GM18867 (cell line): ENCODE measurements around the gene DCAF10.
A peak's percentile ranks its signal among the peaks of the same experiment; 100 is the strongest.
"Not testable (repeated sequence)": the region's sequence is repeated elsewhere in the genome, so short reads cannot be mapped to it uniquely, and the experiment has no call there.

Experiments
- ATAC-seq: cut with Tn5 transposase; IDR thresholded peaks from one replicate; pipeline ENCODE4 v1.9.1; 2021; ENCODE audit warnings: mild to moderate bottlenecking, moderate library complexity; ENCODE audit not compliant: unreplicated experiment

DCAF10 gene, protein sequence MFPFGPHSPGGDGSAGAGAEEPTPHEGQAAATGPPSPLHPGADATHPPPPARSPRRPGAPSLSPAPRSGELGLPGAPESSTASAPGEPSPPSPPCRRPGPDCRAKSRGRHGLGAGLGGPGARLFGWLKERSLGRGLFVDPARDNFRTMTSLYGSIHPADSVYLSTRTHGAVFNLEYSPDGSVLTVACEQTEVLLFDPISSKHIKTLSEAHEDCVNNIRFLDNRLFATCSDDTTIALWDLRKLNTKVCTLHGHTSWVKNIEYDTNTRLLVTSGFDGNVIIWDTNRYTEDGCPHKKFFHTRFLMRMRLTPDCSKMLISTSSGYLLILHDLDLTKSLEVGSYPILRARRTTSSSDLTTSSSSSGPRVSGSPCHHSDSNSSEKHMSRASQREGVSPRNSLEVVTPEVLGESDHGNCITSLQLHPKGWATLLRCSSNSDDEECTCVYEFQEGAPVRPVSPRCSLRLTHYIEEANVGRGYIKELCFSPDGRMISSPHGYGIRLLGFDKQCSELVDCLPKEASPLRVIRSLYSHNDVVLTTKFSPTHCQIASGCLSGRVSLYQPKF

DNA sequence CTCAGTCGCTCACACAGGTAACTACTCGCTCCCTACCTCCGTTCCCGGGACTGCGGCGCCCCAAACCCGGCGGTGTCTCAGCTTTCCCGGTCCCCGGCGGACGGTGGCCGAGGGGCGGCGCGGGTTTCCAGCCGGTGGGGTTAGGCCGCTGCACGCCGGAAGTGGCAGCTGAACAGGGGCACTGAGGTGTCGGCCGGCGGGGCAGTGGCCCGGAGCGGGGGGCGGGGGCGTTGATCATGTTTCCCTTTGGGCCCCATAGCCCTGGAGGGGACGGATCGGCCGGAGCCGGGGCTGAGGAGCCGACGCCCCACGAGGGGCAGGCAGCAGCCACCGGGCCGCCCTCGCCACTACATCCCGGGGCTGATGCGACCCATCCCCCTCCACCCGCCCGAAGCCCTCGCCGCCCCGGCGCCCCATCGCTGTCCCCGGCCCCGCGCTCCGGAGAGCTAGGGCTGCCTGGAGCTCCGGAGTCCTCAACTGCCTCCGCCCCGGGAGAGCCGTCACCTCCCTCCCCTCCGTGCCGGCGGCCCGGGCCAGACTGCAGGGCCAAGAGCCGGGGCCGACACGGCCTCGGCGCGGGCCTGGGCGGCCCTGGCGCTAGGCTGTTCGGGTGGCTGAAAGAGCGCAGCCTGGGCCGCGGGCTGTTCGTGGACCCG lies at the start of gene DCAF10:
TSS of gene DCAF10 (plus strand) at position 167 of the 656 bp plus-strand sequence. CDS start at position 237, 70 bp downstream.
- peak; percentile 69 for ATAC-seq

DNA sequence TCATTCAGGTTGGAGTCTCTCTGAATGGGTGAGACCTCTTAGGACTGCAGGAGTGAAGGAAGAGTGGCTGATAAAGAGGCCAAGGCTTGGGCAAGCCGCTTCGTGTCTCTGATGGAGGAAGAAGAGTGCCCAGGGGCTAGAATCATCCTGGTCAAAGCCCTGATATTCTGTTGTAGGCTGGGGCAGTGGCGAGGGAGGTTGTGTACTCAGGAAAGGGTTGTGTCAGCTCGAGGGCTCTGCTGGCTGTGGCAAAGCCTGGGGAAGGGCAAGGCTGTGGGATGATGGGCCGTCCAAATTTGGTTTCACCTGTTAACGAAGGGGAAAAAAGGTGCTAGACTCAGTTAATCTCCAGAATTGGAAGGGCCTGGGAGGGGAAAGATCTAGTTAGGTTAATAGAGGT lies 49.4 kb upstream of the DCAF10 start:
- ATAC-seq: no peak

DNA sequence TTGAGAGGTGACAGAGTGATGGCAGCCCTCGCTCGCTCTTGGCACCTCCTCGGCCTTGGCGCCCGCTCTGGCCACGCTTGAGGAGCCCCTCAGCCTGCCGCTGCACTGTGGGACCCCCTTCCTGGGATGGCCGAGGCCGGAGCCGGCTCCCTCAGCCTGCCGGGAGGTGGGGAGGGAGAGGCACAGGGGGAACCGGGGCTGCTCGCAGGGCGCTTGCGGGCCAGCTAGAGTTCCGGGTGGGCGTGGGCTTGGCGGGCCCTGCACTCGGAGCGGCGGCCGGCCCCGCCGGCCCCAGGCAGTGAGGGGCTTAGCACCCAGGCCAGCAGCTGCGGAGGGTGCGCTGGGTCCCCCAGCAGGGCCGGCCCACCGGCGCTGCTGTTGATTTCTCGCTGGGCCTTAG lies 48.9 kb upstream of the DCAF10 start:
- not testable (repeated sequence) for ATAC-seq

GRCh38 chr9:37752112-37752511 lies 48.5 kb upstream of the DCAF10 start:
- not testable (repeated sequence) for ATAC-seq

- no peak for ATAC-seq
Observed at GRCh38 chr9:37752642-37753488, 47.7 kb upstream of the DCAF10 start.

DNA sequence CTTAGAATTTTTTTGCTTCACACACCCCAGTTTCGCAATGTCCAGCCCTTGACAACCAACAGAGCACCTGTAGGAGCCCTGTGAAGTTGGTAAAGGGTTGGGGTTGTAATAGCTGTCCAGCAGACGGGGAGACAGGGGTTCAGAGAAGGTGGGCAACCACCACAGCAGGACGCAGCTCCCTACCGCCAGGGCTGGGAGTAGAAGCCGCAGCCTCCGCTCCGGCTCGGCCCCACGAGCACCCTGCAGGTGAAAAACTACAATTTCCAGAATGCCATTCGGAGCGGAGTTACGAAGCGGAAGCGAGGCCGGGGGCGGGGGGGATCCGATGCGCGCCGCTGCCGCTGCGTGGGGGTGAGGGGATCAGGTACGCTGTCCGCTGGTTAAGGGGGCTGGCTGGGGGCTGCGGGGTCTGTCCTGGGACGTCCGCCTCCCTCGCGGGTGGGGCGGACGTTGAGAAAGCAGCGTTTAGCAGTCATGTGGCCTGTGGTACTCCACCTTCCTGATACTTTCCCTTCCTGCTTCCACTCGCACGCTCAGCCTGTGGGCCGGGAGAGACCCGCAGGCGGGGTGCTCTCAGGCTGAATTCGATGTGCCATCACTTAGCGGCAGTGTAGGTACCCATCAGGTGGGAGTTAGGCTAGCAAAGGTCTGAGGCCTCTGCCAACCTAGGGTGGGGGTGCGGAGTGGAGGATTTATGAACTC lies 47.0 kb upstream of the DCAF10 start, which contains the start of gene TRMT10B:
TSS of gene TRMT10B (plus strand) at position 317 of the 702 bp plus-strand sequence. CDS start 8,127 bp downstream, outside the sequence.
- peak; percentile 91 for ATAC-seq

DNA sequence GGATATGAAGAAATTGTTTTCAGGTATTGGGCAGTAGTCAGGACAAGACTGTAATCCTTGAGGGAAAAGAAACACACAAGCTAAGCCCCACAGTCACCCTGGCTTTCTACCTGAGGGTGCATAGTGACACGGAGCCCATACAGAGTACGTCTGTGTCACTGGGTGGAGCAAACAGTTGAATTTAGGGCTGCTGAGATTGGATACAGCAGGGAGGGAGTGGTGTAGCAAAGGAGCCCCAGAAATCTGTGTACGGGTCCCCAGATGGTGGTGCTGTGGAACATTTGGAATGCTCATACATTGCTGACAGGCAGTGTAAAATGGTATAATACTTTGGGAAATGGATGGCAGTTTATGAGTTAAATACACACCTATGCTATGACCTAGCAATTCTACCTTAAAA lies 41.9 kb upstream of the DCAF10 start:
- ATAC-seq: no peak

- no peak for ATAC-seq
Observed at GRCh38 chr9:37760416-37761161, 40.0 kb upstream of the DCAF10 start.

DNA sequence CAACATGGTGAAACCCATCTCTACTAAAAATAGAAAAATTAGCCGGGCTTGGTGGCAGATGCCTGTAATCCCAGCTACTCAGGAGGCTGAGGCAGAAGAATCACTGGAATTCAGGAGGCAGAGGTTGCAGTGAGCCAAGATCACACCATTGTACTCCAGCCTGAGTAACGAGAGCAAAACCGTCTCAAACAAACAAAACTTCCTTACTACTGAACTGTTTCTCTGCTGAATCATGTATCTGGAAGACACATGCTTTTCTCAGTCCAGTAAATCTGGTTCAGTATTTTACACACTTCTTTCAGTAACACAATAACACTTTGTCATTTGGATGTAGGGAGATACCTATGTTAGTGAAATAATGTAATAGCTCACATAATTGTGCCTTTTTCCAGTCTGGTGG lies 39.1 kb upstream of the DCAF10 start:
- ATAC-seq: no peak

DNA sequence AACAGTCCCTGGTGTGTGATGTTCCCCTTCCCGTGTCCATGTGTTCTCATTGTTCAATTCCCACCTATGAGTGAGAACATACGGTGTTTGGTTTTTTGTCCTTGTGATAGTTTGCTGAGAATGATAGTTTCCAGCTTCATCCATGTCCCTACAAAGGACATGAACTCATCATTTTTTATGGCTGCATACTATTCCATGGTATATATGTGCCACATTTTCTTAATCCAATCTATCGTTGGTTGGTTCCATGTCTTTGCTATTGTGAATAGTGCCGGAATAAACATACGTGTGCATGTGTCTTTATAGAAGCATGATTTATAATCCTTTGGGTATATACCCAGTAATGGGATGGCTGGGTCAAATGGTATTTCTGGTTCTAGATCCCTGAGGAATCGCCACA lies 35.3 kb upstream of the DCAF10 start:
- not testable (repeated sequence) for ATAC-seq

DNA sequence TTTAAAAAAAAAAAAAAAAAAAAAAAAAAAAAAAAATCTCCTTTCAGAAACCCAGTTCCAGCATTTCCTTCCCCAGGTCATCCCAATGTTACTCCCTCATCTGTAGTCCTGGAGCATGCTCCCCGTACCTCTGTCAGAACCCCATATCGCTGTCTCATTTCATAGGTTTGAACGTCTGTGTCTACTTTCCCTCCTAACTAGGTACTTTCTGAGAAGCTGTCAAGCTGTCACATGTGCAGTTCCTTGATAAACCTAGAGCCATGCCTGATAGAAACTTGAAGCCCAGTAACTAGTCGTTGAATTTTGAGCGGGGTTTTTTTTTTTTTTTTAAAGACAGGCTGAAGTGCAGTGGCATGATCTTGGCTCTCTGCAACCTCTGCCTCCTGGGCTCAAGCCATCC lies 31.3 kb upstream of the DCAF10 start:
- ATAC-seq: no peak

DNA sequence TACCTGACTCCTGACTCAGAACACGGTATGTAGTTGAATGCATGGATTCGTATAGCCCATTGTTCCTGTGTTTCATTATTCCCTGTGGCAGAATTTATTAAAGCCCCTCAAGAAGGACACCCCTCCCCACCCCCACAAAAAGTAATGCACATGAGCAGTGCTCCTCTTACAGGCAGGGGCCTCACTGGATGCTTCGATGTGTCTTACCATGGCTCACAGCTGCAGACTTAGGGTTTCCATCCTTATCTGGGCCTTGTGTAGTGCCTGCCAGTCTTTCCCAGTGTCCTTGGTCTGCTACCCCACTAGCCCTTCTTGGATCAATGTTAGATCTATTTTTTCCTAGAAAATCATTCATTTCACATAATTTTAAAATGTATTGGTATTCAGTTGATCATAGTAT lies 30.6 kb upstream of the DCAF10 start:
- no peak for ATAC-seq

- no peak for ATAC-seq
Observed at GRCh38 chr9:37775216-37775919, 25.2 kb upstream of the DCAF10 start.

DNA sequence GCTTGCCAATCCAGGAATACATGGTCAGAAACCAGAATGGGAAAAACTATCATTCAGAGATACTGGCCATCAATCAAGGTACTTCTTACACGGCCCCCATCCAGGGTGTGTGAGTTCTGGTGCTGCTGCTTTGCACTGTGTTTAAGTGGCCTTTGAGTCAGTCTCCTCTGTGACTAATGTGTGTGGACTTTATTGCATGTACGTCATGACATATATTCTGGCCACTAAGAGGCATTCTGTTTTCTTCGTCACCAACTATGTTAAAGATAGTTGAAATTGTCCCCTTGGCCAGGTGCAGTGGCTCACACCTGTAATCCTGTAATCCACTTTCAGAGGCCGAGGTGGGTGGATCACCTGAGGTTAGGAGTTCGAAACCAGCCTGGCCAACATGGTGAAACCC lies 24.3 kb upstream of the DCAF10 start:
- ATAC-seq: no peak

GRCh38 chr9:37778534-37778933 lies 22.1 kb upstream of the DCAF10 start:
- ATAC-seq: no peak

GRCh38 chr9:37784291-37784615 lies 16.3 kb upstream of the DCAF10 start:
- ATAC-seq: no peak

DNA sequence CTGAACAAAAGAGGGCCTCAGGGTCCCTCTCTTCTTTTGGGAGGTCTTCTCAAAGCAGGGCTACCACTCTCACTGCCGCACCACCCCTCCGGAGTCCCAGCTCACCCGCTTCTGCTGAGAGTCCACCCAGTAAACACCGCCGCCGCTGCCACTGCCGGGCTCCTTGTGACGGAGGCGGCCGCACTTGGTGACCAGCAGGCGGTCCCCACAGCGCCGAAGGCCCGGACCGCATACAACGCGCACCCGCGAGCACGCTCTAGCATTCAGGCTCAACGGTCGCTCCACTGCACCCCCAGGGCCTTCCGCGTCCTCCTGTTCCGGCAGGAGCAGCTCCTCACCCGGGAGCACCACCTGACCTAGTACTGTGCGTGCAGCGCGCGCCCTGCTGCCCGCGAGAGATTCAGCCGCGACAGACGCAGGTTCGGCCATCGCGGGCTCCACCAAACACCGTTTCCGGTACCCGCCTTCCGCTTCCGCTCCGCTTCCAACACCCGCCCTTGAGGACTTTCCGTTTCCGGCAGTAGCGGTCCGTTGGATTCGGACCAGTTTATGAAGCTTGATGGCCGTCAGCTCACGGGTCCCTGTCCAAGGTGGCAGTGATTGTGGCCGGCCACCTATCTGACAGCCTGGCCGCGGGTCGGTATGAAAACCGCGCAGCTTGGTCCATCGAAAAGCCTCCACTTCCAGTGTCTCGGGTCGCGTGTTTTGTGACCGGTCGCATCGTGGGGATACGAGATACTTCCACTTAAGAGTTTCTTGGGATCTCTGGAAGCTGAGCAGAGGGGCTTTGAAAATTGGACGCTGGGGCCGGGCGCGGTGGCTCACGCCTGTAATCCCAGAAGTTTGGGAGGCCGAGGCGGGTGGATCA lies 15.7 kb upstream of the DCAF10 start, which contains the start of gene EXOSC3:
TSS of gene EXOSC3 (minus strand) at position 449 of the 868 bp plus-strand sequence. CDS start at position 429, 20 bp downstream.
- ATAC-seq: peak; percentile 92

- ATAC-seq: no peak
Observed at GRCh38 chr9:37787059-37787458, 13.5 kb upstream of the DCAF10 start.
